Aorta (tissue), 5 donors: ENCODE data around the gene TERT. TPM values are rescaled to one million over a fixed set of nuclear protein-coding genes. Genes with fewer than 3 reads are reported as not detected.
"Not testable (repeated sequence)": the region's sequence is repeated elsewhere in the genome, so short reads cannot be mapped to it uniquely, and the experiment has no call there.

Experiments used
- ATAC-seq: fragments of 200-7000 bp; cut with Tn5 transposase; one replicate; pipeline ENCODE4 v1.9.1; 2022; ENCODE audit warnings: moderate library complexity; ENCODE audit not compliant: low FRiP score
- DNase-seq, 2 donors: peaks; one replicate each; pipeline ENCODE4 v3.0.0-alpha.2; 2020
- H3K27ac ChIP-seq, 2 donors: one replicate each; pipeline ENCODE4 v1.5.1; 2013; ENCODE audit warnings: low read length in 2 of 2, mild to moderate bottlenecking in 2 of 2, moderate library complexity in 2 of 2, control low read depth in 1 of 2, inconsistent platforms in 1 of 2, low read depth in 1 of 2
- H3K27me3 ChIP-seq, 2 donors: one replicate each; pipeline ENCODE4 v1.6.1; 2013; ENCODE audit warnings: control low read depth in 1 of 2, low read length in 1 of 2, mild to moderate bottlenecking in 1 of 2, moderate library complexity in 1 of 2; ENCODE audit not compliant: insufficient read depth in 2 of 2, control insufficient read depth in 1 of 2
- H3K36me3 ChIP-seq, 2 donors: one replicate each; pipeline ENCODE4 v1.6.1; 2013; ENCODE audit warnings: control low read depth in 1 of 2, low read length in 1 of 2, mild to moderate bottlenecking in 1 of 2; ENCODE audit not compliant: insufficient read depth in 2 of 2, control insufficient read depth in 1 of 2
- H3K4me1 ChIP-seq, 2 donors: one replicate each; pipeline ENCODE4 v1.6.1; 2013; ENCODE audit warnings: low read length in 2 of 2, control low read depth in 1 of 2, mild to moderate bottlenecking in 1 of 2, moderate library complexity in 1 of 2; ENCODE audit not compliant: insufficient read depth in 2 of 2, control insufficient read depth in 1 of 2
- H3K4me3 ChIP-seq, 2 donors: one replicate each; pipeline ENCODE4 v1.5.1; 2013; ENCODE audit warnings: low read length in 2 of 2, control low read depth in 1 of 2, mild to moderate bottlenecking in 1 of 2
- H3K9me3 ChIP-seq: one replicate; pipeline ENCODE4 v1.6.1; 2013; ENCODE audit warnings: mild to moderate bottlenecking, low read length; ENCODE audit not compliant: control insufficient read depth
- WGBS, 2 donors: extraction: QIAGEN DNeasy Blood & Tissue Kit; methylation state at CpG; one replicate each; pipeline ENCODE4 v1.1.7; 2013; 5-methylcytosine and 5-hydroxymethylcytosine counted together
- intact Hi-C, 2 donors: fragments of 100-400 bp; cut with DNase I; formaldehyde crosslinking; loops; one replicate each; pipeline versions ENCODE4 v1.14.2 to v1.15.0; 2022
- long read RNA-seq, 2 donors: library from polyadenylated mRNA; unstranded; transcript quantifications; one replicate each; pipeline ENCODE4 v2.0.0, GENCODE V29; 2020 to 2021
- polyA plus RNA-seq, 2 donors: library from polyadenylated mRNA; stranded (reverse); fragments of 200-250 nt; gene quantifications; one replicate each; pipeline ENCODE4 v1.2.3, GENCODE V29; 2013
- total RNA-seq, 2 donors: library from RNA; stranded (reverse); fragmentation: NEBNext Ultra II Directional; extraction: Animal tissue kit (Norgen Biotek cat#: 25700); gene quantifications; one replicate each; pipeline ENCODE4 v1.2.1, GENCODE V29; 2021
- donor health status: healthy with polysubstance abuse.
- donor health status: Bipolar disorder and iron deficiency.
- donor health status: DM: no; HTN: no; CAD: no.
- donor health status: DM: no; HTN: no; CAD: no.
- donor health status: DM: yes; HTN: yes; CAD: no.

The TERT gene
- total RNA-seq (not detected), polyA plus RNA-seq (not detected)
- long read RNA-seq, donor 1, result 0 reads
- long read RNA-seq, donor 2, result 0 reads

GRCh38 chr5:1294835-1295649 lies at the start of gene TERT:
TERT (minus strand) TSS chr5:1295068; CDS start chr5:1294989, 79 bp downstream.
- H3K4me3 ChIP-seq, result no peak within 1 kb of the TSS
- no peaks in the 10 kb centered on the region for H3K36me3 ChIP-seq
- 1 to 3% methylated on average over 66 to 102 of the region's 102 CpGs for WGBS, 2 donors
- no peaks in the 10 kb centered on the region for H3K9me3 ChIP-seq
- ATAC-seq (no peak), DNase-seq (peak; percentile 33 to 70)
- no peaks in the 10 kb centered on the region for H3K4me1 ChIP-seq
- intact Hi-C loops, result no loop called here
- no peaks in the 10 kb centered on the region for H3K27me3 ChIP-seq
- no peak within 1 kb of the TSS for H3K27ac ChIP-seq

- H3K36me3 ChIP-seq, result no peaks in the 10 kb centered on the region
- H3K27me3 ChIP-seq, result no peaks in the 10 kb centered on the region
- 6 to 8% methylated on average over 41 to 61 of the region's 61 CpGs for whole genome bisulfite sequencing, 2 donors
- H3K4me1 ChIP-seq, result no peaks in the 10 kb centered on the region
- peak overlapping the region; percentile 85 to 89 for H3K4me3 ChIP-seq
- DNase-seq (peak in 1 of 2 donors; percentile 79), ATAC-seq (no peak)
- no peak overlapping the region for H3K27ac ChIP-seq
- H3K9me3 ChIP-seq, result no peaks in the 10 kb centered on the region
- intact Hi-C loops, result loop anchor here (10.0 kb wide), 4 partner anchors 181 to 451 kb away; partner anchors contain the start of genes BRD9 (in 1 of the 2), LPCAT1 (in 1 of the 2), MRPL36 (in 1 of the 2) and TRIP13 (in 1 of the 2)
Measured at GRCh38 chr5:1343931-1344901, 49.3 kb upstream of the TERT start.

- Histone ChIP-seq H3K27ac (no peak overlapping the region), H3K4me1 (no peaks in the 10 kb centered on the region), H3K4me3 (no peak overlapping the region), H3K27me3 (no peaks in the 10 kb centered on the region), H3K9me3 (no peaks in the 10 kb centered on the region), H3K36me3 (no peaks in the 10 kb centered on the region)
- ATAC-seq (no peak), DNase-seq (peak in 1 of 2 donors; percentile 47)
- WGBS, 2 donors, result 86 to 89% methylated on average over 9 of the region's 9 CpGs
- intact Hi-C loops, result loop anchor here (10.0 kb wide), 4 partner anchors 181 to 451 kb away; partner anchors contain the start of genes BRD9 (in 1 of the 2), LPCAT1 (in 1 of the 2), MRPL36 (in 1 of the 2) and TRIP13 (in 1 of the 2)
Measured at GRCh38 chr5:1343315-1343751, 48.5 kb upstream of the TERT start.

GRCh38 chr5:1342711-1343110 lies 47.8 kb upstream of the TERT start:
- 92 to 94% methylated on average over 14 of the region's 14 CpGs for WGBS, 2 donors
- H3K27ac ChIP-seq, H3K4me3 ChIP-seq, H3K9me3 ChIP-seq, H3K4me1 ChIP-seq, H3K36me3 ChIP-seq, ATAC-seq, H3K27me3 ChIP-seq: not testable (repeated sequence)
- DNase-seq, result peak in 1 of 2 donors; percentile 62
- intact Hi-C loops, result loop anchor here (10.0 kb wide), 4 partner anchors 182 to 452 kb away; partner anchors contain the start of genes BRD9 (in 1 of the 2), LPCAT1 (in 1 of the 2), MRPL36 (in 1 of the 2) and TRIP13 (in 1 of the 2)

- ATAC-seq (no peak), DNase-seq (peak in 1 of 2 donors; percentile 45)
- H3K9me3 ChIP-seq, result no peaks in the 10 kb centered on the region
- H3K36me3 ChIP-seq, result peaks cover 0 to 2% of the 10 kb centered on the region in 2 donors
- no peak overlapping the region for H3K4me3 ChIP-seq
- intact Hi-C loops, result loop anchor here (10.0 kb wide), 4 partner anchors 183 to 453 kb away; partner anchors contain the start of genes BRD9 (in 1 of the 2), LPCAT1 (in 1 of the 2), MRPL36 (in 1 of the 2) and TRIP13 (in 1 of the 2)
- no peak overlapping the region for H3K27ac ChIP-seq
- WGBS, 2 donors, result 93 to 95% methylated on average over 12 of the region's 12 CpGs
- no peaks in the 10 kb centered on the region for H3K27me3 ChIP-seq
- H3K4me1 ChIP-seq, result no peaks in the 10 kb centered on the region
Measured at GRCh38 chr5:1342268-1342667, 47.4 kb upstream of the TERT start.

GRCh38 chr5:1341863-1342262 lies 47.0 kb upstream of the TERT start:
- no peak overlapping the region for H3K4me3 ChIP-seq
- H3K4me1 ChIP-seq, result no peaks in the 10 kb centered on the region
- intact Hi-C loops, result loop anchor here (10.0 kb wide), 4 partner anchors 183 to 453 kb away; partner anchors contain the start of genes BRD9 (in 1 of the 2), LPCAT1 (in 1 of the 2), MRPL36 (in 1 of the 2) and TRIP13 (in 1 of the 2)
- WGBS, 2 donors, result 93 to 95% methylated on average over 15 of the region's 15 CpGs
- no peaks in the 10 kb centered on the region for H3K27me3 ChIP-seq
- peak in 1 of 2 donors; percentile 26 for DNase-seq
- ATAC-seq, result no peak
- H3K36me3 ChIP-seq, result peaks cover 0 to 2% of the 10 kb centered on the region in 2 donors
- no peaks in the 10 kb centered on the region for H3K9me3 ChIP-seq
- H3K27ac ChIP-seq, result no peak overlapping the region

GRCh38 chr5:1339818-1340210 lies 44.9 kb upstream of the TERT start:
- ATAC-seq, H3K27me3 ChIP-seq, H3K4me1 ChIP-seq, H3K27ac ChIP-seq, H3K9me3 ChIP-seq, H3K36me3 ChIP-seq, H3K4me3 ChIP-seq: not testable (repeated sequence)
- intact Hi-C loops, result loop anchor here (10.0 kb wide), 4 partner anchors 185 to 455 kb away; partner anchors contain the start of genes BRD9 (in 1 of the 2), LPCAT1 (in 1 of the 2), MRPL36 (in 1 of the 2) and TRIP13 (in 1 of the 2)
- DNase-seq, result peak; percentile 12 to 53
- 88 to 91% methylated on average over 13 to 17 of the region's 17 CpGs for WGBS, 2 donors
